Stimulated activated naive CD8-positive, alpha-beta T cell treated with anti-CD3 and anti-CD28 coated beads, Interleukin-15, Interleukin-2, amounts not matched to agents 100 ng/mL and 50 ng/mL, for 24 hours (primary cell): Measurements from ENCODE around the gene MOK.
"Not testable (repeated sequence)": the region's sequence is repeated elsewhere in the genome, so short reads cannot be mapped to it uniquely, and the experiment has no call there.

ENCODE experiments used
- H3K27ac Mint-ChIP-seq: one replicate; pipeline ENCODE4 v1.8.0; 2021; ENCODE audit warnings: mild to moderate bottlenecking, mixed read lengths
- H3K27me3 Mint-ChIP-seq: one replicate; pipeline ENCODE4 v1.8.0; 2021; ENCODE audit warnings: mixed read lengths
- H3K36me3 Mint-ChIP-seq: one replicate; pipeline ENCODE4 v1.8.0; 2021; ENCODE audit warnings: low read depth, mixed read lengths
- H3K4me1 Mint-ChIP-seq: one replicate; pipeline ENCODE4 v1.8.0; 2021; ENCODE audit warnings: low read depth, mixed read lengths
- H3K4me3 Mint-ChIP-seq: one replicate; pipeline ENCODE4 v1.8.0; 2021; ENCODE audit warnings: mild to moderate bottlenecking, mixed read lengths
- H3K9me3 Mint-ChIP-seq: one replicate; pipeline ENCODE4 v1.8.0; 2021; ENCODE audit warnings: mixed read lengths

The MOK gene

GRCh38 chr14:102304611-102305506 is at the start of gene MOK:
Gene MOK (minus strand): TSS chr14:102305164. CDS start chr14:102304968, 196 bp downstream.
- Mint-ChIP-seq H3K4me3 (peak within 1 kb of the TSS; percentile 94), H3K36me3 (no peaks in the 10 kb centered on the region), H3K27ac (peak within 1 kb of the TSS; percentile 94), H3K9me3 (no peaks in the 10 kb centered on the region), H3K27me3 (peaks cover 6% of the 10 kb centered on the region), H3K4me1 (peaks cover 11% of the 10 kb centered on the region)

GRCh38 chr14:102353126-102353619 is 48.2 kb upstream of the MOK start:
- Mint-ChIP-seq H3K4me3 (no peak overlapping the region), H3K9me3 (no peaks in the 10 kb centered on the region), H3K36me3 (peaks cover 72% of the 10 kb centered on the region)

GRCh38 chr14:102352213-102352612 is 47.2 kb upstream of the MOK start:
- H3K9me3 Mint-ChIP-seq: no peaks in the 10 kb centered on the region
- H3K4me1 Mint-ChIP-seq: peaks cover 10% of the 10 kb centered on the region
- H3K27me3 Mint-ChIP-seq: no peaks in the 10 kb centered on the region
- no peak overlapping the region for H3K27ac Mint-ChIP-seq
- H3K4me3 Mint-ChIP-seq: no peak overlapping the region
- H3K36me3 Mint-ChIP-seq: peaks cover 72% of the 10 kb centered on the region

More at GRCh38 chr14:102353126-102353619, 48.2 kb upstream of the MOK start:
- H3K27me3 Mint-ChIP-seq: no peaks in the 10 kb centered on the region
- peak overlapping the region; percentile 36 for H3K27ac Mint-ChIP-seq
- peaks cover 10% of the 10 kb centered on the region for H3K4me1 Mint-ChIP-seq

GRCh38 chr14:102351593-102351992 is 46.6 kb upstream of the MOK start:
- Mint-ChIP-seq H3K36me3 (peaks cover 73% of the 10 kb centered on the region), H3K4me1 (peaks cover 10% of the 10 kb centered on the region)
- not testable (repeated sequence) for H3K27ac Mint-ChIP-seq, H3K4me3 Mint-ChIP-seq, H3K27me3 Mint-ChIP-seq, H3K9me3 Mint-ChIP-seq

GRCh38 chr14:102351023-102351422 is 46.1 kb upstream of the MOK start:
- Mint-ChIP-seq H3K27me3 (no peaks in the 10 kb centered on the region), H3K4me1 (peaks cover 10% of the 10 kb centered on the region), H3K9me3 (no peaks in the 10 kb centered on the region), H3K4me3 (no peak overlapping the region), H3K36me3 (peaks cover 67% of the 10 kb centered on the region), H3K27ac (no peak overlapping the region)

- no peak overlapping the region for H3K27ac Mint-ChIP-seq
- no peaks in the 10 kb centered on the region for H3K27me3 Mint-ChIP-seq
- peaks cover 8% of the 10 kb centered on the region for H3K4me1 Mint-ChIP-seq
- H3K4me3 Mint-ChIP-seq: no peak overlapping the region
- no peaks in the 10 kb centered on the region for H3K9me3 Mint-ChIP-seq
- peaks cover 58% of the 10 kb centered on the region for H3K36me3 Mint-ChIP-seq
Observed at GRCh38 chr14:102348376-102348775, 43.4 kb upstream of the MOK start.

- no peaks in the 10 kb centered on the region for H3K27me3 Mint-ChIP-seq
- no peak overlapping the region for H3K27ac Mint-ChIP-seq
- H3K4me3 Mint-ChIP-seq: no peak overlapping the region
- no peaks in the 10 kb centered on the region for H3K4me1 Mint-ChIP-seq
- peaks cover 55% of the 10 kb centered on the region for H3K36me3 Mint-ChIP-seq
- H3K9me3 Mint-ChIP-seq: no peaks in the 10 kb centered on the region
Observed at GRCh38 chr14:102346645-102347044, 41.7 kb upstream of the MOK start.

GRCh38 chr14:102345232-102345631 is 40.3 kb upstream of the MOK start:
- Mint-ChIP-seq H3K9me3 (no peaks in the 10 kb centered on the region), H3K36me3 (peaks cover 61% of the 10 kb centered on the region), H3K4me1 (no peaks in the 10 kb centered on the region), H3K4me3 (no peak overlapping the region), H3K27me3 (no peaks in the 10 kb centered on the region), H3K27ac (peak overlapping the region; percentile 70)

- H3K9me3 Mint-ChIP-seq: no peaks in the 10 kb centered on the region
- no peaks in the 10 kb centered on the region for H3K27me3 Mint-ChIP-seq
- H3K27ac Mint-ChIP-seq: peak overlapping the region; percentile 16
- peaks cover 55% of the 10 kb centered on the region for H3K36me3 Mint-ChIP-seq
- H3K4me3 Mint-ChIP-seq: no peak overlapping the region
- H3K4me1 Mint-ChIP-seq: no peaks in the 10 kb centered on the region
Observed at GRCh38 chr14:102344485-102344884, 39.5 kb upstream of the MOK start.

GRCh38 chr14:102344084-102344483 is 39.1 kb upstream of the MOK start:
- H3K9me3 Mint-ChIP-seq: no peaks in the 10 kb centered on the region
- H3K27me3 Mint-ChIP-seq: no peaks in the 10 kb centered on the region
- no peaks in the 10 kb centered on the region for H3K4me1 Mint-ChIP-seq
- H3K4me3 Mint-ChIP-seq: no peak overlapping the region
- H3K36me3 Mint-ChIP-seq: peaks cover 51% of the 10 kb centered on the region
- H3K27ac Mint-ChIP-seq: no peak overlapping the region

- Mint-ChIP-seq H3K4me1 (no peaks in the 10 kb centered on the region), H3K27me3 (no peaks in the 10 kb centered on the region), H3K9me3 (no peaks in the 10 kb centered on the region), H3K27ac (no peak overlapping the region), H3K4me3 (no peak overlapping the region), H3K36me3 (peaks cover 49% of the 10 kb centered on the region)
Observed at GRCh38 chr14:102342238-102342637, 37.3 kb upstream of the MOK start.

- Mint-ChIP-seq H3K4me3 (no peak overlapping the region), H3K9me3 (no peaks in the 10 kb centered on the region), H3K27me3 (no peaks in the 10 kb centered on the region), H3K4me1 (no peaks in the 10 kb centered on the region), H3K36me3 (peaks cover 44% of the 10 kb centered on the region), H3K27ac (no peak overlapping the region)
Observed at GRCh38 chr14:102341566-102341965, 36.6 kb upstream of the MOK start.

GRCh38 chr14:102338724-102339123 is 33.8 kb upstream of the MOK start:
- Mint-ChIP-seq H3K27ac (no peak overlapping the region), H3K4me1 (no peaks in the 10 kb centered on the region), H3K9me3 (no peaks in the 10 kb centered on the region)

GRCh38 chr14:102335163-102335562 is 30.2 kb upstream of the MOK start:
- Mint-ChIP-seq H3K4me1 (no peaks in the 10 kb centered on the region), H3K36me3 (peaks cover 41% of the 10 kb centered on the region), H3K9me3 (no peaks in the 10 kb centered on the region), H3K27ac (no peak overlapping the region), H3K27me3 (no peaks in the 10 kb centered on the region), H3K4me3 (no peak overlapping the region)

More at GRCh38 chr14:102338724-102339123, 33.8 kb upstream of the MOK start:
- Mint-ChIP-seq H3K27me3 (no peaks in the 10 kb centered on the region), H3K36me3 (peaks cover 47% of the 10 kb centered on the region), H3K4me3 (no peak overlapping the region)

- no peaks in the 10 kb centered on the region for H3K9me3 Mint-ChIP-seq
- H3K4me3 Mint-ChIP-seq: no peak overlapping the region
- no peak overlapping the region for H3K27ac Mint-ChIP-seq
- peaks cover 41% of the 10 kb centered on the region for H3K36me3 Mint-ChIP-seq
- no peaks in the 10 kb centered on the region for H3K4me1 Mint-ChIP-seq
- no peaks in the 10 kb centered on the region for H3K27me3 Mint-ChIP-seq
Observed at GRCh38 chr14:102333795-102334705, 29.1 kb upstream of the MOK start.
